GM23338 (cell line): Measurements from ENCODE around the gene SNRNP48. TPM values are rescaled to one million over a fixed set of nuclear protein-coding genes. Genes with fewer than 3 reads are reported as not detected.

Source experiments
- ATAC-seq: fragments of 200-7000 bp; cut with Tn5 transposase; 3 replicates; pipeline ENCODE4 v1.9.1; 2020
- DNase-seq: peaks from one replicate; pipeline ENCODE4 v3.0.0-alpha.2; 2015; ENCODE audit warnings: low spot score
- H2AFZ ChIP-seq: fragments of 200-600 bp; sonication (generic); 2 replicates; pipeline ENCODE4 v1.8.0; 2016; ENCODE audit warnings: antibody characterized with exemption, mild to moderate bottlenecking, moderate library complexity
- H3F3A ChIP-seq: fragments of 200-600 bp; sonication (generic); replicated peaks from 2 replicates; pipeline ENCODE4 v1.8.0; 2017; ENCODE audit warnings: antibody characterized with exemption, mixed run types, low read depth
- H3K27ac ChIP-seq: fragments of 200-600 bp; sonication (generic); 2 replicates; pipeline ENCODE4 v1.6.1; 2016; ENCODE audit warnings: low read depth
- H3K27me3 ChIP-seq: fragments of 200-600 bp; sonication (generic); 2 replicates; pipeline ENCODE4 v1.8.0; 2016; ENCODE audit warnings: mild to moderate bottlenecking, mixed run types, moderate library complexity; ENCODE audit not compliant: insufficient read depth
- H3K36me3 ChIP-seq: fragments of 200-600 bp; sonication (generic); 2 replicates; pipeline ENCODE4 v1.8.0; 2016; ENCODE audit warnings: mild to moderate bottlenecking; ENCODE audit not compliant: insufficient read depth
- H3K4me1 ChIP-seq: fragments of 200-600 bp; sonication (generic); 2 replicates; pipeline ENCODE4 v1.8.0; 2016; ENCODE audit warnings: mild to moderate bottlenecking, moderate library complexity; ENCODE audit not compliant: insufficient read depth
- H3K4me2 ChIP-seq: fragments of 200-600 bp; sonication (generic); 2 replicates; pipeline ENCODE4 v1.7.1; 2017; ENCODE audit warnings: mixed run types
- H3K4me3 ChIP-seq: fragments of 200-600 bp; sonication (generic); 2 replicates; pipeline ENCODE4 v1.6.1; 2016; ENCODE audit warnings: mixed run types
- H3K79me2 ChIP-seq: fragments of 200-600 bp; sonication (generic); replicated peaks from 2 replicates; pipeline ENCODE4 v1.8.0; 2017; ENCODE audit warnings: mild to moderate bottlenecking; ENCODE audit not compliant: insufficient read depth
- H3K9me2 ChIP-seq: fragments of 200-600 bp; sonication (generic); 2 replicates; pipeline ENCODE4 v1.8.0; 2017; ENCODE audit not compliant: insufficient read depth
- H4K20me1 ChIP-seq: fragments of 200-600 bp; sonication (generic); replicated peaks from 2 replicates; pipeline ENCODE4 v1.8.0; 2017; ENCODE audit warnings: mild to moderate bottlenecking; ENCODE audit not compliant: insufficient read depth
- H3K27ac Mint-ChIP-seq: 2 replicates; pipeline ENCODE4 v1.8.0; 2020; ENCODE audit warnings: inconsistent platforms, mild to moderate bottlenecking, moderate library complexity, mixed read lengths
- H3K27me3 Mint-ChIP-seq: 3 replicates; pipeline ENCODE4 v1.8.0; 2022; ENCODE audit warnings: low read depth, mild to moderate bottlenecking, moderate library complexity, mixed read lengths, inconsistent platforms; ENCODE audit not compliant: insufficient read depth, poor library complexity
- H3K36me3 Mint-ChIP-seq: 3 replicates; pipeline ENCODE4 v1.8.0; 2021; ENCODE audit warnings: low read depth, mild to moderate bottlenecking, inconsistent platforms, moderate library complexity, mixed read lengths
- H3K4me1 Mint-ChIP-seq: 3 replicates; pipeline ENCODE4 v1.8.0; 2020; ENCODE audit warnings: mild to moderate bottlenecking, inconsistent platforms, mixed read lengths
- H3K4me3 Mint-ChIP-seq: 3 replicates; pipeline ENCODE4 v1.8.0; 2021; ENCODE audit warnings: moderate library complexity, mild to moderate bottlenecking, inconsistent platforms, mixed read lengths
- H3K9me3 Mint-ChIP-seq: 3 replicates; pipeline ENCODE4 v1.8.0; 2020; ENCODE audit warnings: moderate library complexity, mild to moderate bottlenecking, inconsistent platforms, mixed read lengths
- CREB1 ChIP-seq: fragments of 250-450 bp; sonication (Bioruptor Pico); IDR thresholded peaks from 2 replicates; pipeline ENCODE4 v1.5.0; 2020; ENCODE audit warnings: low read depth, mild to moderate bottlenecking, moderate library complexity
- ETS1 ChIP-seq: IDR thresholded peaks from 2 replicates; pipeline ENCODE4 v1.6.1; 2016; ENCODE audit warnings: antibody characterized with exemption
- EZH2 ChIP-seq: fragments of 200-600 bp; sonication (generic); IDR thresholded peaks from one replicate; pipeline ENCODE4 v1.8.0; 2017; ENCODE audit warnings: antibody characterized with exemption, mild to moderate bottlenecking, low read depth; ENCODE audit not compliant: unreplicated experiment
- EZH2phosphoT487 ChIP-seq: fragments of 200-600 bp; sonication (generic); IDR thresholded peaks from one replicate; pipeline ENCODE4 v1.8.1; 2018; ENCODE audit warnings: antibody characterized with exemption; ENCODE audit not compliant: unreplicated experiment
- JUNB ChIP-seq: IDR thresholded peaks from one replicate; pipeline ENCODE4 v1.6.1; 2016; ENCODE audit warnings: antibody characterized with exemption; ENCODE audit not compliant: unreplicated experiment
- NANOG ChIP-seq: IDR thresholded peaks from 2 replicates; pipeline ENCODE4 v1.6.1; 2016; ENCODE audit warnings: antibody characterized with exemption, borderline replicate concordance
- POLR2AphosphoS5 ChIP-seq: IDR thresholded peaks from 2 replicates; pipeline ENCODE4 v1.6.1; 2016; ENCODE audit warnings: antibody characterized with exemption, low read depth
- REST ChIP-seq: IDR thresholded peaks from one replicate; pipeline ENCODE4 v1.6.1; 2018; ENCODE audit warnings: antibody characterized with exemption; ENCODE audit not compliant: unreplicated experiment
- STAT1 ChIP-seq: IDR thresholded peaks from one replicate; pipeline ENCODE4 v1.6.1; 2016; ENCODE audit warnings: antibody characterized with exemption; ENCODE audit not compliant: unreplicated experiment
- ZNF114 ChIP-seq: fragments of 250-450 bp; sonication (Bioruptor Pico); IDR thresholded peaks from 2 replicates; pipeline ENCODE4 v1.5.0; 2020; ENCODE audit warnings: mild to moderate bottlenecking, moderate library complexity
- ZNF331 ChIP-seq: fragments of 250-450 bp; sonication (Bioruptor Pico); IDR thresholded peaks from 2 replicates; pipeline ENCODE4 v1.5.0; 2020; ENCODE audit warnings: low read depth, mild to moderate bottlenecking, moderate library complexity
- ZNF462 ChIP-seq: fragments of 250-450 bp; sonication (Bioruptor Pico); IDR thresholded peaks from 2 replicates; pipeline ENCODE4 v1.5.0; 2020; ENCODE audit warnings: mild to moderate bottlenecking, moderate library complexity
- polyA plus RNA-seq: library from polyadenylated mRNA; unstranded; fragments of >200 nt; fragmentation: Nextera tagmentation; extraction: Ambion mirVana; gene quantifications from 2 replicates; pipeline ENCODE4 v1.2.1, GENCODE V29; 2016
- total RNA-seq: library from RNA; depleted of rRNA; stranded (reverse); fragments of >200 nt; shearing (Covaris generic); gene quantifications from 2 replicates; pipeline ENCODE4 v1.2.3, GENCODE V29; 2014

SNRNP48 gene
- total and polyA plus RNA-seq, 2 experiments from 2014 or later, result 17.2 to 23.9 TPM

- TF ChIP-seq EZH2 (no peak), CREB1 (no peak), EZH2phosphoT487 (no peak), ZNF114 (no peak), REST (no peak), NANOG (no peak)
These were observed 4.7 kb downstream of the SNRNP48 start (continued) for GRCh38 chr6:7594579-7595125.

GRCh38 chr6:7604003-7604402 is 14.0 kb downstream of the SNRNP48 start:
- H3F3A ChIP-seq, result no peaks in the 10 kb centered on the region
- no peak overlapping the region for H3K4me2 ChIP-seq
- Mint-ChIP-seq H3K4me1 (peaks cover 6% of the 10 kb centered on the region; the same call in 2 of the 3 replicates), H3K27me3 (no peaks in the 10 kb centered on the region), H3K4me3 (no peak overlapping the region), H3K36me3 (peaks cover 77% of the 10 kb centered on the region), H3K27ac (no peak overlapping the region), H3K9me3 (no peaks in the 10 kb centered on the region)
- H2AFZ ChIP-seq, result no peak overlapping the region
- no peak overlapping the region for H3K27ac ChIP-seq
- H3K79me2 ChIP-seq, result no peaks in the 10 kb centered on the region
- no peak for ATAC-seq
- H4K20me1 ChIP-seq, result peaks cover 3% of the 10 kb centered on the region
- H3K9me2 ChIP-seq, result no peaks in the 10 kb centered on the region
- H3K4me1 ChIP-seq, result 0 out of 2 replicates have a peak, but pooled peaks cover 5% of the 10 kb centered on the region
- no peaks in the 10 kb centered on the region for H3K27me3 ChIP-seq
- no peak for DNase-seq
- no peak overlapping the region for H3K4me3 ChIP-seq
- peaks cover 72% of the 10 kb centered on the region for H3K36me3 ChIP-seq
- no peak for TF ChIP-seq EZH2phosphoT487
- no peak for TF ChIP-seq CREB1
- no peak for TF ChIP-seq ETS1
- no peak for TF ChIP-seq POLR2AphosphoS5
- no peak for TF ChIP-seq ZNF331
- no peak for TF ChIP-seq JUNB
- TF ChIP-seq ZNF462 (CRISPR knock-in tag), result no peak
- TF ChIP-seq STAT1, result no peak
